Liver (tissue), 9 donors: ENCODE results near the gene APBA1. TPM values are rescaled to one million over a fixed set of nuclear protein-coding genes. Genes with fewer than 3 reads are reported as not detected.

Experiments
- DNase-seq: peaks from one replicate; pipeline ENCODE4 v3.0.0-alpha.2; 2017; ENCODE audit warnings: low spot score
- H3K27ac ChIP-seq, 2 donors: one replicate each; pipeline ENCODE4 v1.7.0; 2013; ENCODE audit warnings: inconsistent platforms in 2 of 2, low read length in 2 of 2, control low read depth in 1 of 2, low read depth in 1 of 2, mild to moderate bottlenecking in 1 of 2
- H3K27me3 ChIP-seq, 4 donors: one replicate each; pipeline versions ENCODE4 v1.6.1 to v1.7.0; 2013; ENCODE audit warnings: low read length in 3 of 4, inconsistent platforms in 1 of 4, mild to moderate bottlenecking in 1 of 4, moderate library complexity in 1 of 4; ENCODE audit not compliant: control insufficient read depth in 4 of 4, insufficient read depth in 4 of 4
- H3K36me3 ChIP-seq, 4 donors: one replicate each; pipeline versions ENCODE4 v1.6.1 to v1.7.0; 2013; ENCODE audit warnings: low read length in 3 of 4, mild to moderate bottlenecking in 3 of 4, low read depth in 1 of 4, moderate library complexity in 1 of 4; ENCODE audit not compliant: control insufficient read depth in 4 of 4, insufficient read depth in 3 of 4
- H3K4me1 ChIP-seq, 4 donors: one replicate each; pipeline versions ENCODE4 v1.6.1 to v1.7.0; 2013; ENCODE audit warnings: low read length in 3 of 4, mild to moderate bottlenecking in 3 of 4, moderate library complexity in 1 of 4; ENCODE audit not compliant: control insufficient read depth in 4 of 4, insufficient read depth in 4 of 4
- H3K4me3 ChIP-seq, 3 donors: one replicate each; pipeline versions ENCODE4 v1.6.1 to v1.7.0; 2013; ENCODE audit warnings: low read length in 3 of 3, control low read depth in 1 of 3, low read depth in 1 of 3, mild to moderate bottlenecking in 1 of 3
- H3K9ac ChIP-seq, 2 donors: one replicate each; pipeline ENCODE4 v1.7.0; 2013; ENCODE audit warnings: low read length in 2 of 2, mild to moderate bottlenecking in 2 of 2, moderate library complexity in 2 of 2, control low read depth in 1 of 2, low read depth in 1 of 2
- H3K9me3 ChIP-seq, 4 donors: one replicate each; pipeline versions ENCODE4 v1.6.1 to v1.7.0; 2013; ENCODE audit warnings: low read length in 3 of 4; ENCODE audit not compliant: control insufficient read depth in 4 of 4
- FOXA1 ChIP-seq: IDR thresholded peaks from 2 replicates; pipeline ENCODE4 v1.6.1; 2016; ENCODE audit warnings: antibody characterized with exemption
- FOXA2 ChIP-seq: IDR thresholded peaks from 2 replicates; pipeline ENCODE4 v1.6.1; 2016; ENCODE audit warnings: antibody characterized with exemption
- GABPA ChIP-seq, 2 donors: IDR thresholded peaks in 1 of 2; conservative IDR thresholded peaks in 1 of 2; 2 replicates each; pipeline ENCODE4 v1.6.1; 2016; ENCODE audit warnings: antibody characterized with exemption in 2 of 2, mild to moderate bottlenecking in 1 of 2, moderate library complexity in 1 of 2
- HNF4G ChIP-seq: IDR thresholded peaks from 2 replicates; pipeline ENCODE4 v1.6.1; 2016; ENCODE audit warnings: antibody characterized with exemption
- JUND ChIP-seq, 2 donors: IDR thresholded peaks; 2 replicates each; pipeline ENCODE4 v1.6.1; 2016; ENCODE audit warnings: antibody characterized with exemption in 2 of 2
- NR2F2 ChIP-seq: IDR thresholded peaks from 2 replicates; pipeline ENCODE4 v1.6.1; 2016; ENCODE audit warnings: antibody characterized with exemption
- RAD21 ChIP-seq, 2 donors: IDR thresholded peaks; 2 replicates each; pipeline ENCODE4 v1.6.1; 2016; ENCODE audit warnings: antibody characterized with exemption in 2 of 2, mild to moderate bottlenecking in 2 of 2
- RXRA ChIP-seq, 2 donors: IDR thresholded peaks; 2 replicates each; pipeline ENCODE4 v1.6.1; 2017 to 2018; ENCODE audit warnings: antibody characterized with exemption in 2 of 2, mild to moderate bottlenecking in 1 of 2
- TAF1 ChIP-seq: conservative IDR thresholded peaks from 2 replicates; pipeline ENCODE4 v1.6.1; 2016; ENCODE audit warnings: antibody characterized with exemption, mild to moderate bottlenecking
- WGBS: extraction: QIAGEN DNeasy Blood & Tissue Kit; methylation state at CpG from one replicate; pipeline ENCODE4 v1.1.7; 2013; 5-methylcytosine and 5-hydroxymethylcytosine counted together
- polyA plus RNA-seq, 2 donors: library from polyadenylated mRNA; stranded (reverse) in 1 of 2; unstranded in 1 of 2; fragments of 200-250 nt in 1 of 2; fragments of >200 nt in 1 of 2; fragmentation: Nextera tagmentation in 1 of 2; extraction: Ambion mirVana in 1 of 2; gene quantifications; one replicate each; pipeline versions ENCODE4 v1.2.1 to v1.2.3, GENCODE V29; 2013 to 2015
- total RNA-seq, 2 donors: library from RNA; depleted of rRNA; stranded (reverse); fragments of >200 nt; gene quantifications; one replicate each; pipeline ENCODE4 v1.2.3, GENCODE V29; 2014
- TF ChIP-seq, protein P1 (sequence below): fragments of 150-350 bp; IDR thresholded peaks from 2 replicates; pipeline ENCODE4 v1.5.1; 2017; ENCODE audit warnings: improper control_type of control experiment, low read depth, low read length; ENCODE audit not compliant: missing input control
- TF ChIP-seq, protein P2 (sequence below): IDR thresholded peaks from 2 replicates; pipeline ENCODE4 v1.6.1; 2016; ENCODE audit warnings: antibody characterized with exemption
- TF ChIP-seq, protein P3 (sequence below): IDR thresholded peaks from 2 replicates; pipeline ENCODE4 v1.6.1; 2016; ENCODE audit warnings: antibody characterized with exemption, mild to moderate bottlenecking
- TF ChIP-seq, protein P4 (sequence below): IDR thresholded peaks from 2 replicates; pipeline ENCODE4 v1.6.1; 2016; ENCODE audit warnings: antibody characterized with exemption
- donor health status: healthy.
- donor health status: healthy.
- donor health status: healthy.
- donor health status: healthy.
- donor health status: healthy.

The APBA1 gene
- total and polyA plus RNA-seq, 4 donors: 2.8 to 19.0 (median 6.1) TPM

DNA sequence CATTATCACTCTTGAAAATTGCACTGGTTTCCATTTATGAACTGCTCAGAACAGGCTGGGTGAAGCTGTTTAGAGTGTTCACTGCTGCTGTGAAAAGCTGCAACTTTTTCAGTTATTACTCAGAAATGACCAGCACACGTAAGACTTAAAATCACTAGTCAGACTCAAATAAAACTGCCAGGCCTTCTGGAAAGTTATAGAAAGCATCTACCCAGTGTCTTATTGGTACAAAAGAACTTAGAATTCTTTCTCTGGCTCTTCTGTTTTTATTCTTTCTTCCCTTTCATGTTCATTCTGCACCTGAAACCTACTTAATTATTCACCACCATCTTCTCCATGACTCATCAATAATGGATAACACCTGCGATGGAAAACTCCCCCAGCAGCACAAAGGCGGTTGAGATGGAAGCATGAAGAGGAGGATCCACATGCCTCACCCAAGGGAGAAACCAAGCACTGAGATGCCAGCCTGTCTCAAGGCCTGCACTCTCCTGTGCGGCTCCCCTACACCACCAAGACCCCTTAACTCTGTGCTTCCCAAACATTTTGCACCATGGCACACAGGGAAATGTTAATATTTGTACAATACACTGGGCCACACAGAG, 175.2 kb downstream of the APBA1 start:
- Histone ChIP-seq H3K4me1 (no peaks in the 10 kb centered on the region), H3K9ac (no peak overlapping the region), H3K4me3 (no peak overlapping the region), H3K36me3 (no peaks in the 10 kb centered on the region), H3K27ac (no peak overlapping the region), H3K27me3 (no peaks in the 10 kb centered on the region), H3K9me3 (no peaks in the 10 kb centered on the region)
- TF ChIP-seq HNF4G: no peak
- TF ChIP-seq RAD21 (IDR thresholded peaks at IDR 0.05): no peak
- TF ChIP-seq, protein P1, sequence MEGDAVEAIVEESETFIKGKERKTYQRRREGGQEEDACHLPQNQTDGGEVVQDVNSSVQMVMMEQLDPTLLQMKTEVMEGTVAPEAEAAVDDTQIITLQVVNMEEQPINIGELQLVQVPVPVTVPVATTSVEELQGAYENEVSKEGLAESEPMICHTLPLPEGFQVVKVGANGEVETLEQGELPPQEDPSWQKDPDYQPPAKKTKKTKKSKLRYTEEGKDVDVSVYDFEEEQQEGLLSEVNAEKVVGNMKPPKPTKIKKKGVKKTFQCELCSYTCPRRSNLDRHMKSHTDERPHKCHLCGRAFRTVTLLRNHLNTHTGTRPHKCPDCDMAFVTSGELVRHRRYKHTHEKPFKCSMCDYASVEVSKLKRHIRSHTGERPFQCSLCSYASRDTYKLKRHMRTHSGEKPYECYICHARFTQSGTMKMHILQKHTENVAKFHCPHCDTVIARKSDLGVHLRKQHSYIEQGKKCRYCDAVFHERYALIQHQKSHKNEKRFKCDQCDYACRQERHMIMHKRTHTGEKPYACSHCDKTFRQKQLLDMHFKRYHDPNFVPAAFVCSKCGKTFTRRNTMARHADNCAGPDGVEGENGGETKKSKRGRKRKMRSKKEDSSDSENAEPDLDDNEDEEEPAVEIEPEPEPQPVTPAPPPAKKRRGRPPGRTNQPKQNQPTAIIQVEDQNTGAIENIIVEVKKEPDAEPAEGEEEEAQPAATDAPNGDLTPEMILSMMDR: no peak
- TF ChIP-seq, protein P2, sequence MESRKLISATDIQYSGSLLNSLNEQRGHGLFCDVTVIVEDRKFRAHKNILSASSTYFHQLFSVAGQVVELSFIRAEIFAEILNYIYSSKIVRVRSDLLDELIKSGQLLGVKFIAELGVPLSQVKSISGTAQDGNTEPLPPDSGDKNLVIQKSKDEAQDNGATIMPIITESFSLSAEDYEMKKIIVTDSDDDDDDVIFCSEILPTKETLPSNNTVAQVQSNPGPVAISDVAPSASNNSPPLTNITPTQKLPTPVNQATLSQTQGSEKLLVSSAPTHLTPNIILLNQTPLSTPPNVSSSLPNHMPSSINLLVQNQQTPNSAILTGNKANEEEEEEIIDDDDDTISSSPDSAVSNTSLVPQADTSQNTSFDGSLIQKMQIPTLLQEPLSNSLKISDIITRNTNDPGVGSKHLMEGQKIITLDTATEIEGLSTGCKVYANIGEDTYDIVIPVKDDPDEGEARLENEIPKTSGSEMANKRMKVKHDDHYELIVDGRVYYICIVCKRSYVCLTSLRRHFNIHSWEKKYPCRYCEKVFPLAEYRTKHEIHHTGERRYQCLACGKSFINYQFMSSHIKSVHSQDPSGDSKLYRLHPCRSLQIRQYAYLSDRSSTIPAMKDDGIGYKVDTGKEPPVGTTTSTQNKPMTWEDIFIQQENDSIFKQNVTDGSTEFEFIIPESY: no peak
- no peak for TF ChIP-seq FOXA1
- TF ChIP-seq, protein P3, sequence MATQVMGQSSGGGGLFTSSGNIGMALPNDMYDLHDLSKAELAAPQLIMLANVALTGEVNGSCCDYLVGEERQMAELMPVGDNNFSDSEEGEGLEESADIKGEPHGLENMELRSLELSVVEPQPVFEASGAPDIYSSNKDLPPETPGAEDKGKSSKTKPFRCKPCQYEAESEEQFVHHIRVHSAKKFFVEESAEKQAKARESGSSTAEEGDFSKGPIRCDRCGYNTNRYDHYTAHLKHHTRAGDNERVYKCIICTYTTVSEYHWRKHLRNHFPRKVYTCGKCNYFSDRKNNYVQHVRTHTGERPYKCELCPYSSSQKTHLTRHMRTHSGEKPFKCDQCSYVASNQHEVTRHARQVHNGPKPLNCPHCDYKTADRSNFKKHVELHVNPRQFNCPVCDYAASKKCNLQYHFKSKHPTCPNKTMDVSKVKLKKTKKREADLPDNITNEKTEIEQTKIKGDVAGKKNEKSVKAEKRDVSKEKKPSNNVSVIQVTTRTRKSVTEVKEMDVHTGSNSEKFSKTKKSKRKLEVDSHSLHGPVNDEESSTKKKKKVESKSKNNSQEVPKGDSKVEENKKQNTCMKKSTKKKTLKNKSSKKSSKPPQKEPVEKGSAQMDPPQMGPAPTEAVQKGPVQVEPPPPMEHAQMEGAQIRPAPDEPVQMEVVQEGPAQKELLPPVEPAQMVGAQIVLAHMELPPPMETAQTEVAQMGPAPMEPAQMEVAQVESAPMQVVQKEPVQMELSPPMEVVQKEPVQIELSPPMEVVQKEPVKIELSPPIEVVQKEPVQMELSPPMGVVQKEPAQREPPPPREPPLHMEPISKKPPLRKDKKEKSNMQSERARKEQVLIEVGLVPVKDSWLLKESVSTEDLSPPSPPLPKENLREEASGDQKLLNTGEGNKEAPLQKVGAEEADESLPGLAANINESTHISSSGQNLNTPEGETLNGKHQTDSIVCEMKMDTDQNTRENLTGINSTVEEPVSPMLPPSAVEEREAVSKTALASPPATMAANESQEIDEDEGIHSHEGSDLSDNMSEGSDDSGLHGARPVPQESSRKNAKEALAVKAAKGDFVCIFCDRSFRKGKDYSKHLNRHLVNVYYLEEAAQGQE: no peak
- TF ChIP-seq JUND (IDR thresholded peaks at IDR 0.05): no peak
- no peak for TF ChIP-seq RXRA (IDR thresholded peaks at IDR 0.05)
- no peak for TF ChIP-seq FOXA2
- TF ChIP-seq, protein P4, sequence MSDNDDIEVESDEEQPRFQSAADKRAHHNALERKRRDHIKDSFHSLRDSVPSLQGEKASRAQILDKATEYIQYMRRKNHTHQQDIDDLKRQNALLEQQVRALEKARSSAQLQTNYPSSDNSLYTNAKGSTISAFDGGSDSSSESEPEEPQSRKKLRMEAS: no peak
- WGBS: 91% methylated on average over 4 of the region's 4 CpGs
- DNase-seq: no peak

DNA sequence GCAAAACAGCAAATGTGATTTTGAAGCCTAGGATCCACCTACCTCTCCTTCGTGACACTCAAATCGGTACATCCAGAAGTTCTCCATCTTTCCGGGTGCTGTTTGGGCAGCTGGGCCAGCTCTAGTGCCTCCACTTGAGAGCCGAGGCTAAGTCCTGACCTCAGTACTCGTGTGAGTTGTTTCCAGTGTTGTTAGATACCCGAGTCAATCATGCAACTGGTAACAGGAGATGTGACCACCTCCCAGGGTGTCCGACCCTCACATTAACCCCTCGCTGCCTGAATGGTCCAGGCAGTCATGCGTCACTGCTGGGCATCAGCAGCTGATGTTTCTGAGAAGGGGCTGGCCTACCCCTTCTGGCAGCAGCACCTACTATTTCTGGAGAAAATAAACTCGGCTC, 176.9 kb downstream of the APBA1 start:
- WGBS: 80% methylated on average over 10 of the region's 10 CpGs
- no peaks in the 10 kb centered on the region for H3K4me1 ChIP-seq
- DNase-seq: no peak

More for the DNA sequence above, 176.9 kb downstream of the APBA1 start:
- H3K9ac ChIP-seq: no peak overlapping the region
- no peaks in the 10 kb centered on the region for H3K36me3 ChIP-seq
- no peaks in the 10 kb centered on the region for H3K9me3 ChIP-seq
- no peak overlapping the region for H3K27ac ChIP-seq
- no peaks in the 10 kb centered on the region for H3K27me3 ChIP-seq
- TF ChIP-seq FOXA1 (no peak), TAF1 (no peak), RXRA (IDR thresholded peaks at IDR 0.05) (no peak), NR2F2 (no peak), GABPA (IDR thresholded peaks at IDR 0.05 in 1 of 2, conservative IDR thresholded peaks at IDR 0.05 in 1 of 2) (no peak)
- H3K4me3 ChIP-seq: no peak overlapping the region
